ENCODE measurements around the gene ZNF512B.

ZNF512B gene

DNA sequence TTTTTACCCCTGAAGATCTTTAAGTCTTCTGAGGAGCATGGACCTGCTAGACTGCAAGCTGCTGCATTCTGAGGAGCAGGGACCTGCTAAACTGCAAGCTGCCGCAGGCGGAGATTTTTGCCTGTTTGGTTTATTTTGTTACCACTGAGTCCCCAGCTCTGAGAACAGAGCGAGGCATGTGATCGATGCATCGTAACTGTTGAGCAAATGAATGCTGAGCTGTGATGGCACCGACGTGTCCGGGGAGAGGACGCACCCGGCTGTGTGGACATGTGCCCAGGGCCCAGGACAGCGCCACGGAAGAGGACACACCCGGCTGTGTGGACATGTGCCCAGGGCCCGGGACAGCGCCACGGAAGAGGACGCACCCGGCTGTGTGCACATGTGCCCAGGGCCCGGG is 50.6 kb downstream of the ZNF512B start:
- no peak for TF ChIP-seq ZBTB7A (IDR thresholded peaks at IDR 0.05; ENCODE audit: low read depth)
- TF ChIP-seq, protein P1, sequence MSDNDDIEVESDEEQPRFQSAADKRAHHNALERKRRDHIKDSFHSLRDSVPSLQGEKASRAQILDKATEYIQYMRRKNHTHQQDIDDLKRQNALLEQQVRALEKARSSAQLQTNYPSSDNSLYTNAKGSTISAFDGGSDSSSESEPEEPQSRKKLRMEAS (IDR thresholded peaks at IDR 0.05): no peak

DNA sequence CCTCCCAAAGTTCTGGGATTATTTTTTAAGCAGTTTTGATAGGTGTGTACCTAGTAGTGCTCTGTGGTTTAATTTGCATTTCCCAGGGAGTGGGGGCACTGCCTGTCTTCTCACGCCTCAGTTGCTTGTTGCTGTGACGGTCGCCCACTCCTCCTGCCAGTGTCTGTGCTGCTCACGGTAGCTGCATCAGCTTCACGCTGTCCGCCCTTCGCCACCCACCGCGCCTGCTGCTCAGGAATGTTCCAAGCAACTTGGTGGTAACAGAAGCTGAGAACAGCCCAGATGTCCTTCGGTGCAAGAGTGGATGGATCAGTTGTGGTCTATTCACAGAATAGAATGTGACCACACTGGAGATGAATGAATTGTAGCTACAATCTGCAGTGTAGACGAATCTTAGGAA is 51.9 kb downstream of the ZNF512B start:
- TF ChIP-seq ZBTB7A (IDR thresholded peaks at IDR 0.05; ENCODE audit: low read depth) (no peak), YY1 (IDR thresholded peaks at IDR 0.05; ENCODE audit: low read depth) (no peak), EP300 (IDR thresholded peaks at IDR 0.05; ENCODE audit: borderline replicate concordance) (no peak), CREB1 (IDR thresholded peaks at IDR 0.05; ENCODE audit: low read depth) (no peak), NFIC (IDR thresholded peaks at IDR 0.05) (no peak), TCF12 (IDR thresholded peaks at IDR 0.05; ENCODE audit: low read depth) (no peak), EGR1 (IDR thresholded peaks at IDR 0.05) (no peak), RAD21 (IDR thresholded peaks at IDR 0.05; ENCODE audit: low read depth) (no peak), CEBPB (IDR thresholded peaks at IDR 0.05) (no peak), TAF1 (IDR thresholded peaks at IDR 0.05; ENCODE audit: low read depth) (no peak), FOXM1 (IDR thresholded peaks at IDR 0.05; ENCODE audit: borderline replicate concordance, low read depth) (no peak), TEAD4 (IDR thresholded peaks at IDR 0.05) (no peak)
- TF ChIP-seq, protein P1 (IDR thresholded peaks at IDR 0.05): no peak
- TF ChIP-seq, protein P2, sequence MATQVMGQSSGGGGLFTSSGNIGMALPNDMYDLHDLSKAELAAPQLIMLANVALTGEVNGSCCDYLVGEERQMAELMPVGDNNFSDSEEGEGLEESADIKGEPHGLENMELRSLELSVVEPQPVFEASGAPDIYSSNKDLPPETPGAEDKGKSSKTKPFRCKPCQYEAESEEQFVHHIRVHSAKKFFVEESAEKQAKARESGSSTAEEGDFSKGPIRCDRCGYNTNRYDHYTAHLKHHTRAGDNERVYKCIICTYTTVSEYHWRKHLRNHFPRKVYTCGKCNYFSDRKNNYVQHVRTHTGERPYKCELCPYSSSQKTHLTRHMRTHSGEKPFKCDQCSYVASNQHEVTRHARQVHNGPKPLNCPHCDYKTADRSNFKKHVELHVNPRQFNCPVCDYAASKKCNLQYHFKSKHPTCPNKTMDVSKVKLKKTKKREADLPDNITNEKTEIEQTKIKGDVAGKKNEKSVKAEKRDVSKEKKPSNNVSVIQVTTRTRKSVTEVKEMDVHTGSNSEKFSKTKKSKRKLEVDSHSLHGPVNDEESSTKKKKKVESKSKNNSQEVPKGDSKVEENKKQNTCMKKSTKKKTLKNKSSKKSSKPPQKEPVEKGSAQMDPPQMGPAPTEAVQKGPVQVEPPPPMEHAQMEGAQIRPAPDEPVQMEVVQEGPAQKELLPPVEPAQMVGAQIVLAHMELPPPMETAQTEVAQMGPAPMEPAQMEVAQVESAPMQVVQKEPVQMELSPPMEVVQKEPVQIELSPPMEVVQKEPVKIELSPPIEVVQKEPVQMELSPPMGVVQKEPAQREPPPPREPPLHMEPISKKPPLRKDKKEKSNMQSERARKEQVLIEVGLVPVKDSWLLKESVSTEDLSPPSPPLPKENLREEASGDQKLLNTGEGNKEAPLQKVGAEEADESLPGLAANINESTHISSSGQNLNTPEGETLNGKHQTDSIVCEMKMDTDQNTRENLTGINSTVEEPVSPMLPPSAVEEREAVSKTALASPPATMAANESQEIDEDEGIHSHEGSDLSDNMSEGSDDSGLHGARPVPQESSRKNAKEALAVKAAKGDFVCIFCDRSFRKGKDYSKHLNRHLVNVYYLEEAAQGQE (IDR thresholded peaks at IDR 0.05; ENCODE audit: low read depth): no peak
- TF ChIP-seq, protein P3, sequence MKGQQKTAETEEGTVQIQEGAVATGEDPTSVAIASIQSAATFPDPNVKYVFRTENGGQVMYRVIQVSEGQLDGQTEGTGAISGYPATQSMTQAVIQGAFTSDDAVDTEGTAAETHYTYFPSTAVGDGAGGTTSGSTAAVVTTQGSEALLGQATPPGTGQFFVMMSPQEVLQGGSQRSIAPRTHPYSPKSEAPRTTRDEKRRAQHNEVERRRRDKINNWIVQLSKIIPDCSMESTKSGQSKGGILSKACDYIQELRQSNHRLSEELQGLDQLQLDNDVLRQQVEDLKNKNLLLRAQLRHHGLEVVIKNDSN (IDR thresholded peaks at IDR 0.05): no peak

DNA sequence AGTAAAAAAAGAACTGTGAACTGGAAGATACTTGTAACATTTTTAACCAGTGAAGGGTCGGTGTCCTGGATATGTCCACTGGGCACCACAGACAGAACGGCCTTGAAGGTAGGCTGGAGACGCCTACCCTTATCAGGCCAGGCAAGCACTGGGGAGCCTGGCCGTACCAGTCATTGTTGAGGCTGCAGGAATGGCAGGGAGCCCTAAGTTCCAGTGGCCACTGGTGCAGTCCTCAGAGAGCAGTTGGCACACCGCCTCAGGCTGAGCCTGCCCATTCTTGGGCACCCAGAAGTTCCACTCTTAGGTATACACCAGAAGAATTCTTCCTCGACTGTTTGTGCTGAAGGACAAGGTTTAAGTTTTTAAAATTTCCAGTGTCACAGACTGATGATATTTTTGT is 54.3 kb downstream of the ZNF512B start:
- TF ChIP-seq, protein P2 (IDR thresholded peaks at IDR 0.05; ENCODE audit: low read depth): no peak
- TF ChIP-seq, protein P1 (IDR thresholded peaks at IDR 0.05): no peak
- TF ChIP-seq EGR1 (IDR thresholded peaks at IDR 0.05) (no peak), NFIC (IDR thresholded peaks at IDR 0.05) (no peak), TEAD4 (IDR thresholded peaks at IDR 0.05) (no peak), CREB1 (IDR thresholded peaks at IDR 0.05; ENCODE audit: low read depth) (no peak), TAF1 (IDR thresholded peaks at IDR 0.05; ENCODE audit: low read depth) (no peak), YY1 (IDR thresholded peaks at IDR 0.05; ENCODE audit: low read depth) (no peak), TCF12 (IDR thresholded peaks at IDR 0.05; ENCODE audit: low read depth) (no peak), FOXM1 (IDR thresholded peaks at IDR 0.05; ENCODE audit: borderline replicate concordance, low read depth) (no peak), ZBTB7A (IDR thresholded peaks at IDR 0.05; ENCODE audit: low read depth) (no peak), CEBPB (IDR thresholded peaks at IDR 0.05) (no peak), EP300 (IDR thresholded peaks at IDR 0.05; ENCODE audit: borderline replicate concordance) (no peak), RAD21 (IDR thresholded peaks at IDR 0.05; ENCODE audit: low read depth) (no peak)
- TF ChIP-seq, protein P3 (IDR thresholded peaks at IDR 0.05): no peak

DNA sequence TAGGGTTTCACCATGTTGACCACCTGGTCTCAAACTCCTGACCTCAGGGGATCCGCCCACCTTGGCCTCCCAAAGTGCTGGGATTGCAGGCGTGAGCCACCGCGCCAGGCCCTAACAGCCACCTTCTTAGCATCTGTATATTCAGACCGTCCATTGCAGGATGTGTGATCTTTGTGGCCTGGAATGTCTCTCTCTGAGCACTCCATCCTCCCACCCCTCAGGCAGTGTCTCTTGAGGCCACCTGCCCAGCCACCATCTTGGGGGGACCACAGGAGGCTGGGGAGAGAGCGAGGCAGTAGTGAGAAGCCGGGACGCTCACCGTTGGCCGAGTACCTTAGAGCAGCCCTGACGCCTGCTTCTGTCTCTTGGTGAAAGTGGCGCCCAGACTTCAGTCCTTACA is 56.0 kb downstream of the ZNF512B start:
- no peak for TF ChIP-seq NFIC (IDR thresholded peaks at IDR 0.05)
- TF ChIP-seq RAD21 (IDR thresholded peaks at IDR 0.05; ENCODE audit: low read depth): no peak
- no peak for TF ChIP-seq TEAD4 (IDR thresholded peaks at IDR 0.05)
- TF ChIP-seq ZBTB7A (IDR thresholded peaks at IDR 0.05; ENCODE audit: low read depth): no peak
- TF ChIP-seq, protein P3 (IDR thresholded peaks at IDR 0.05): no peak
- TF ChIP-seq, protein P2 (IDR thresholded peaks at IDR 0.05; ENCODE audit: low read depth): no peak
- no peak for TF ChIP-seq EGR1 (IDR thresholded peaks at IDR 0.05)
- no peak for TF ChIP-seq CEBPB (IDR thresholded peaks at IDR 0.05)
- TF ChIP-seq, protein P1 (IDR thresholded peaks at IDR 0.05): no peak
- no peak for TF ChIP-seq EP300 (IDR thresholded peaks at IDR 0.05; ENCODE audit: borderline replicate concordance)
- no peak for TF ChIP-seq YY1 (IDR thresholded peaks at IDR 0.05; ENCODE audit: low read depth)
- TF ChIP-seq TCF12 (IDR thresholded peaks at IDR 0.05; ENCODE audit: low read depth): no peak
- no peak for TF ChIP-seq CREB1 (IDR thresholded peaks at IDR 0.05; ENCODE audit: low read depth)
- no peak for TF ChIP-seq TAF1 (IDR thresholded peaks at IDR 0.05; ENCODE audit: low read depth)
